Suppressor macrophage treated with lipopolysaccharide for 1 hour (primary cell): ENCODE results near the gene INKA1.
A peak's percentile ranks its signal among the peaks of the same experiment; 100 is the strongest.
"Not testable (repeated sequence)": the region's sequence is repeated elsewhere in the genome, so short reads cannot be mapped to it uniquely, and the experiment has no call there.

ENCODE experiments used
- DNase-seq, 3 donors: peaks; one replicate each; pipeline ENCODE4 v3.0.0-alpha.2; 2020 to 2022

The INKA1 gene

DNA sequence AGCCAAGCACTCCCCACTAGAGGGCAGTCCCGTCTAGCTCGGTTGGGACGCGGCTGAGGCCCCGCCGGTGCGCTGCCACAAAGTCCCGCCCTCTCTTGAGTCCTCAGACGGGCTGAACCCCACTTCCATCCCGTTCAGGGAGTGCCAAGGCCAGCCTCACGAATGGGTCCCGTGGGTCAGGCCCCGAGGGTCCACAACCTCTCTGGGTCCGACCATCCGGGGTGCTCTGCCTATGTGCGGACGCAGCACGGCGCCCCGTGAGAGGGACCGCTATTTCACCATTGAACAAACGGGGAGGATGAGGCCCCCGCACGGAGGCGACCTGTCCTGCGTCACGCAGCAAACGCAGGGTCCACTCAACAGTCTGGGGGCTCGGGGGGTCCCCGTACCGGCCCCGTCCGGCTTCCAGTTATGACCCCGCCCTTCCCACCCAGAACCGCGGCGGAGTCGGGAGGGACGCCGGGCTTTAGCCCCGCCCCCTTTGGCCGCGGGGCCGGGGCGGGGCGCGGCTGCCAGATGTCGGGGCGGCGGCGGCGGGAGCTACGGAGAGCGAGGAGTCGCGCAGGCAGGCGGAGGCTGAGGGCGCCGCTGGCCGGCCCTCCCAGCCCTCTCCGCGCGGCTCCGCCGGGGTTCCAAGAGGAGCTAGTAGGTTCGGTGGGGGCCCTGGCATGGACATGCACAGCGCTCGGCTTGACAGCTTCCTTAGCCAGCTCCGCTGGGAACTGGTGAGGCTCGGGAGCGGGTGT, at the start of gene INKA1:
Gene INKA1 (plus strand): TSS at position 543 of the 746 bp plus-strand sequence. CDS start 132 bp downstream, at position 675.
- DNase-seq, result peak; percentile 88 to 96 (median 95)

DNA sequence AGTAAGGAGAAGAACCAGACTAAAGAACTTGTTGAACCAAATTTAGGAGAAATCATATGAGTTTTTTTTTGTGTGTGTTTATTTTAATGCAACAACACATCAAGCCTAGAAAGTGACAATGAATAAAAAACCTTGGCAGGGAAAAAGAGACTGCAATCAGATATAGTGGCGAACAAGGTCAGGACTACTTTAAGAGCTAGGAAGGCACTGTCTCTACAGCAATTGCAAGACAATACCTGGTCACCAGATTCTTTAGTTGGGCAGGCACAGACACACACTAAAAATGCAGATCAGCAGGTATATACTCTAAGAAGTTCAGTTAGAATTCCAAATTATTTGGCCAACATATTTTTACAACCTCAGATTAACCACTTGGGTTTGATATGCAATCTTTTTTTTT, 48.5 kb upstream of the INKA1 start:
- DNase-seq, result no peak

DNA sequence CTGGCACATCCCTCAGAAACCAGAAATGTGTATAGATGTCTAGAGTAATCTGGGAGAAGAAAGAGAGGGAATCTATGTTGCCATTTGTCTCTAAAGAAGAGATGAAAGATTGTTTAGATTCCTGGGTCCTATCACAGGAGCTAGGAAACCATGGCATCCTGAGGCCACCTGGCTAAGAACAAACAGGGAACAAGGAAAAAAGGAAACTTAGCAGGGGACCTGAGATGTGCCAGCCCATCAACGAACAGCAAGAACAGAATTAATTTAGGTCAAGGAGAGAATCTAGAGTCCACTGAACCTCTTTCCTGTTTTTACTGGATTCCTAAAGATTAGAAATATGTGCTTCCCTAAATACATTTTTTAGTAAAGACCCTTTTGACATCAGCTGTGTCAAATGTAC, 47.0 kb upstream of the INKA1 start:
- no peak for DNase-seq

DNA sequence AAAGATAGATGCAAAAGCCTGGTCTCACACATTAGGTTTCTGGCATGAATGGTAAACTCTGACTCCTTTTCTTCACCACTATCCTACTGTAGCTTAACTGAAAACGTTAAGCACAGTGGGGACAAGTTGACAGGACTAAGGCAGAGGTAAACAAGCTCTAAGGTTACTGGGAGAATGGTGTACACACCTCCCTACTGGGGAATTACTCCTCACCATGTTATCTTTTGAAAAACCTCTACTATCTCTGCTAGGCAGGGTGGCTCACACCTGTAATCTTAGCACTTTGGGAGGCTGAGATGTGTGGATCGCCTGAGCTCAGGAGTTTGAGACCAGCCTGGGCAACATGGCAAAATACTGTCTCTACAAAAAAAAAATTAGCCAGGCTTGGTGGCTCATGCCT, 45.9 kb upstream of the INKA1 start:
- DNase-seq, result no peak

DNA sequence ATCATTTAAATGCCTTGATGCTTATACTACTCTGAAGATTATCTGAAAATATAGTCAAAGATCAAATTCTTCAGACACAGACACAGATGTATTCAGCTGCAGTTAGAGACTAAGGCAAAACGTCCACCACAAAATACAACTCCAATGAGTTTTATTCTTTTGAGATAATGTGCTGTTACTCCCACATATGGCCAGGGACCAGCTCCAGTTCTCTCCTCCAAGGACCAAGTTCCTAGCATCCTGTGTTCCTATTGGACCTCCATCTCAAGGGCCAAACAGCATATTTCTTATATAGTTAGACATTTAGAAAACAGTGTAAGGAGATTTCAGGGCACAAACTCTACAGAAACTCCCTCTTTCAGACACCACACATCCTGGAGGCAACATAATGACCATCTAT, 43.8 kb upstream of the INKA1 start:
- no peak for DNase-seq

DNA sequence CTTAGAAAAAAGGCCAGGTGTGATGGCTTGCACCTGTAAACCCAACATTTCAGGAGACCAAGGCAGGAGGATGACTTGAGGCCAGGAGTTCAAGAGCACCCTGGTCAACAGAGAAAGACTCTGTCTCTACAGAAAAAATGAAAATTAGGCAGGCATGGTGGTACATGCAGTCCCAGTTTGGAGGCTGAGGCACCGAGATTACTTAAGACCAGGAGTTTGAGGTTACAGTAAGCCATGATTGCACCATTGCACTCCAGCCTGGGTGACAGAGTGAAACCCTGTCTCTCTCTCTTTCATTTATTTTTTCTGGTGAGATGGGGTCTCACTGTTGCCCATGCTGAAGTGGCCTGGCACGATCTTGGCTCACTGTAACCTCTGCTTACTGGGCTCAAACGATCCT, 41.4 kb upstream of the INKA1 start:
- no peak for DNase-seq

DNA sequence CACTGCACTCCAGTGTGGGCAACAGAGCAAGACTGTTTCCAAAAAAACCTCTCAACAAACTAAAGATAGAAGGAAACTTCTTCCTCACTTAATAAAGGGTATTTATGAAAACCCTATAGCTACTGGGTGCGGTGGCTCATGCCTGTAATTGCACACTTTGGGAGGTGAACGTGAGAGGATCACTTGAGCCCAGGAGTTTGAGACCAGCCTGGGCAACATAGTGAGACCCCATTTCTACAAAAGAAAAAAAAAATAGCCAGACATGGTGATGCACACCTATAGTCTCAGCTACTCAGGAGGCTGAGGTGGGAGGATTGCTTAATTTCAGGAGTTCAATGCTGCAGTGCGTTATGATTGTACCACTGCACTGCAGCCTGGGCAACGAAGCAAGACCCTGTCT, 39.1 kb upstream of the INKA1 start:
- no peak for DNase-seq

DNA sequence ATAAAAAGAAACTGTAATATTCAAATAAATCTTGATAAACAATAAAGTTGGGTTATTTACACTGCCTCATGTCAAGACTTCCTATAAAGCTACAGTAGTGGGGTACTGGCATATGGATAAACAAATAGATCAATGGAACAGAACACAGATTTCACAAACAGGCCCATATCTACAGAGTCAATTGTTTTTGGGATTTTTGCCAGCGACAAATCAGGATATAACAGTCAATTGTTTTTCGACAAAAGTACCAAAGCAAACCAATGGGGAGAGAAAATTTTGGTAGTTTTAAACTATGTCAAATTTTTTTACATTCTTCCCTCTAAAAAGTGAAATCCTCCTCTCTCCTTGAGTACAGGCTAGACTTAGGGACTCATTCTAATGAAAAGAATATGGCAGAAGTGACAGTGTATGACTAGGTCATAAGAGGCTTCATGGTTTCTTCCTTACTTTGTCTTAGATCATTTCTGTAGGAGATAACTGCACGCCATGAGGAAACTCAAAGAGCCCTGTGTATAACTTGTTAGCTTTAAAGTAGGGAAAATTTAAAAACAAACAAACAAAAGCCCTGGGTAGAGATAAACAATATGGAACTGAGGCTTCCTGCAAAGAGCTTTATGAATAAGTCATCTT, 33.7 kb upstream of the INKA1 start:
- DNase-seq, result peak in 1 of 3 donors; percentile 16

DNA sequence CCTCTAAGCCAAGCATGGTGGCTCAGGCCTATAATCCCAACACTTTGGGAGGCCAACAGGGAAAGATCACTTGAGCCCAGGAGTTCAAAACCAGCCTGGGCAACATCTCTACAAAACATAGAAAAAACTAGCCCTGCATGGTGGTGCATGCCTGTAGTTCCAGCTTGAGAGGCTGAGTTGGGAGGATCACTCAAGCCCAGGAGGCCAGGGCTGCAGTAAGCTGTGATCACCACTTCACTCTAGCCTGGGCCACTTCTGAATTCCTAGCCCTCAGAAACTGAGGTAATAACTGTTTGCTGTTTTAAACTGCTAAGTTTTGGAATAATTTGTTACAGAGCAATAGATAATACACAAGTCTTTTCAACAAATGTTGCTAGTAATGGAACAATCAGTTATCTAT, 33.1 kb upstream of the INKA1 start:
- no peak for DNase-seq

DNA sequence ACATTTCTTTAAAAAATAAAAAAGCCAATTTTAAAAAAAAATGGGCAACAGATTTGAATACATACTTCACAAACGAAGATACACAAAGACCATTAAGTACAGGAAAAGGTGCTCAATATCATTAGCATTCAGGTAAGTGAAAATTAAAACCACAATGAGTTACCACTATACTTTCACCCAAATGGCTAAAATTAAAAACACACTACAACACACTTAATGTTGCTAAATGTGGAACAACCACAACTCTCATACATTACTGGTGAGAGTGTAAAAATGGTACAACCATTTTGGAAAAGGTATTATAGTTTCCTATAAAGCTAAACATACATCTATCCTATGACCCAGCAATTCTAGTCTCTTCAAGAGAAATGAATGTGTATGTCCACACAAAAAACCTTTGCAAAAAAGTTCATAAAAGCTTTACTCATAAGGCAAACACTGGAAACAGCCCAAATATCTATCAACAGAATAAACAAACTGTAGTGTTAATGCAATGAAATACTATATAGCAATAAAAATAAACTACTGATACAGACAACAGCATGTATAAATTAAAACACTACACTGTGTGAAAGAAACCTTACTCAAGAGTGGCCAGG, 31.6 kb upstream of the INKA1 start:
- DNase-seq, result no peak

DNA sequence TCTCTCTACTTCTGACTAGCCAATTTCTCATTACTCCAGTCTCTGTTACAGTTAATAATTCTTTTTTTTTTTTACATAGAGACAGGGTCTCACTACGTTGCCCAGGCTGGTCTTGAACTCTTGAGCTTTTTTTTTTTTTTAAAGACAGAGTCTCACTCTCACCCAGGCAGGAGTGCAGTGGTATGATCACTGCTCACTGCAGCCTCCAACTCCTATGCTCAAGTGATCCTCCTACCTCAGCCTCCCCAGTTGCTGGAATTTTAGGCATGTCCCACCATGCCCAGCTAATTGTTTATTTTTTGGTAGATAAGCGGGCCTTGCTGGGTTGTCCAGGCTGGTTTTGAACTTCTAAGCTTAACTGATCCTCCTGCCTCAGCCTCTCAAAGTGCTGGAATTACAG, 30.4 kb upstream of the INKA1 start:
- DNase-seq, result no peak

DNA sequence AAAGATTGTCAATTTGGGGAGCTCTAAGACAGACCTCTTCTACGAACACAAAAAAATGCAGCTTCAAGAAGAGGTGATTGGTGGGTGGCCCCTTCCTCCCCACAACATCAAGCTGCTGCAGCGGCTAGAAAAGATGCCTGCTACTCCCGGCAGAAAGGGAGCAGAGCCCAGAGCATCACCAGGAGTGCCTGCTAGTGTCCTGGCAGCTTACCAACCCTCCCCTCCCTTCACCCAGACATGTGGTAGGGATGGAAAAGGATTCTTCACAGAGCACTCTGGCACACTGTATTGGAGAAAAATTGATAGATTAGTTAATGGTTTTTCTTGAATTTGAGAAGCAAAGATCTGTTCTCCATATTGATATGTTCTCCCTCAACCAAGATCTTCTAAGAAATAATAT, 27.5 kb upstream of the INKA1 start:
- DNase-seq, result no peak

DNA sequence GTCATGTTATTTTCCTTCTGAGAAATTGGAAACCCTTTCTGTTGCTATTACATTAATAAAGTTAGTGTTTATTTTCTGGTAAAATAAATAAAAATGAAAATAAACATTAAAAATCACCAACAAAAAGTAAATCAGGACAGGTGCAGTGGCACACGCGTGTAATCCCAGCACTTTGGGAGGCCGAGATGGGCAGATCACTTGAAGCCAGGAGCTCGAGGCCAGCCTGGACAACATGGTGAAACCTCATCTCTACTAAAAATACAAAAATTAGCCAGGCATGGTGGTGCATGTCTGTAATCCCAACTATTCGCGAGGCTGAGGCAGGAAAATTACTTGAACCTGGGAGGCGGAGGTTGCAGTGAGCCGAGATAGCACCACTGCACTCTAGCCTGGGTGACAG, 27.0 kb upstream of the INKA1 start:
- not testable (repeated sequence) for DNase-seq

DNA sequence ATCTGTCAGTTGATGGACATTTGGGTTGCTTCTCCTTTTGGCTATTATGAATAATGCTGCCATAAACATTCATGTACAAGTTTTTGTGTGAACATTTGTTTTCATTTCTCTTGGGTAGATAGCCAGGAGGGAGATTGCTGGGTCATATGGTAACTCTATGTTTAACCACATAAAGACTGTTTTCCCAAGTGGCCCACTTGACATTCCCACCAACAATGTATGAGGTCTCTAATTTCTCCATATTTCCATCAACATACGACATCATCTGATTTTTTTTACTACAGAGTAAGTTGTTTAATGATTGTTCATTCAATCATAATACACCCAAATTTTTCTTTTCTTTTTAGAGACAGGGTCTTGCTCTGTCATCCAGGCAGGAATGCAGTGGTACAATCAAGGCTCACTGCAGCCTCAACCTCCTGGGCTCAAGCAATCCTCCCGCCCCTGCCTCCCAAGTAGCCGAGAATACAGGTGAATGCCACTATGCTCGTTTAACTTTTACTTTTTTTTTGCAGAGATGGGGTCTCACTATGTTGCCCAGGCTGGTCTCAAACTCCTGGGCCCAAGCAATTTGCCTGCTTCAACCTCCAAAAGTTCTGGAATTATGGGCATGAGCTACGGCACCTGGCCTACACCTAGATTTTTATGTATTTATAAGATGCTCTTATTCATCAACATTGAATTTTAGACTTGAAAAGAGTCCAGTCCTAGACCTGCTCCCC, 23.5 kb upstream of the INKA1 start:
- no peak for DNase-seq

DNA sequence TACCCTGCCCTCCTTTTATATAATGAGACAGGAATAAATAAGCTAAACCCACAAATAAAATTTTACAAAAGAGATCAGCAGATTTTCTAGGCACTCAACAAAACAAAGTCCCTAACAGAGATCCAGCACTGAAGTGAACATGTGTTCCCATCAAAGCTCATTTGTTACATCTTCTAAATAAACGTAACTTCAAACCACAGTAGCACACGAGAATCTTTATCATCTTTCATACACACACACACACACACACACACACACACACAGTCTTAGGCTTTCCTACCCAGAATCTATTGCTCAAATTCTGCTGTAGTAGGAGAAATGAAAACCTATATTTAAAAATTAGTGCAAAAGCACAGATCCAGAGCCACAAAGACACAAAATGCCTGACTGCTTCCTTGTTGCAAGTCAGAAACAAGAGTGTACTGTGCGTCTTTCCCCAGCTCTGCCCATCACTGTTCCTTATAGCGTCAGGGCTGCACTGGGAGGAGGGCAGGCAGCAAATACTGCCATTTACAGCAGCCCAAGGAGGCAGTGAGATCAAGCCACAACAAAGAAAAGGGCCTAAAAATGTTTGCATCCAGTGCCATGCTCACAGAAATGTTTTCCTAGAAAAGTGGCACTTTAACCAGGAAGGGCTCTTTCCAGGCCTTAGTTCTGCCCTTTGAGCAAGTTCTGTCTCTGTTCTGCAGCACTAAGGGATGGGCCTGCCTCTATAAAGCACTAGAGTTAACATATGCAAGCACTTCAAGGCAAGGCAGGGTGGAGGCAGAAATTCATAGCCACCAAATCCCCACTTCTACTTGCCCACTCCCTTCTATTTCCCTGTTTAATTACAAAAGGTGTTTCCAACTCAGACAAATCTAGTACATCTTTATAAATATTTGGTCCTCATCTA, 22.7 kb upstream of the INKA1 start:
- DNase-seq, result no peak

DNA sequence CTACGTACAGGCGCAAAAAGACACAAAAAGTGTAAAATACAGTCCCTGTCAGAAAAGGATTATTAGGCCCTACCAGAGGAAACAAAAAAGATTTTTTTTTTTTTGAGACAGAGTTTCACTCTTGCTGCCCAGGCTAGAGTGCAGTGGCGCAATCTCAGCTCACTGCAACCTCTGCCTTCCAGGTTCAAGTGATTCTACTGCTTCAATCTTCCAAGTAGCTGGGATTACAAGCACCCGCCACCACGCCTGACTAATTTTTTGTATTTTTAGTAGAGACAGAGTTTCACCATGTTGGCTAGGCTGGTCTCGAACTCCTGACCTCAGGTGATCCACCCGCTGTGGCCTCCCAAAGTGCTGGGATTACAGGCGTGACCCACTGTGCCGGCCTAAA, 22.1 kb upstream of the INKA1 start:
- DNase-seq, result not testable (repeated sequence)

DNA sequence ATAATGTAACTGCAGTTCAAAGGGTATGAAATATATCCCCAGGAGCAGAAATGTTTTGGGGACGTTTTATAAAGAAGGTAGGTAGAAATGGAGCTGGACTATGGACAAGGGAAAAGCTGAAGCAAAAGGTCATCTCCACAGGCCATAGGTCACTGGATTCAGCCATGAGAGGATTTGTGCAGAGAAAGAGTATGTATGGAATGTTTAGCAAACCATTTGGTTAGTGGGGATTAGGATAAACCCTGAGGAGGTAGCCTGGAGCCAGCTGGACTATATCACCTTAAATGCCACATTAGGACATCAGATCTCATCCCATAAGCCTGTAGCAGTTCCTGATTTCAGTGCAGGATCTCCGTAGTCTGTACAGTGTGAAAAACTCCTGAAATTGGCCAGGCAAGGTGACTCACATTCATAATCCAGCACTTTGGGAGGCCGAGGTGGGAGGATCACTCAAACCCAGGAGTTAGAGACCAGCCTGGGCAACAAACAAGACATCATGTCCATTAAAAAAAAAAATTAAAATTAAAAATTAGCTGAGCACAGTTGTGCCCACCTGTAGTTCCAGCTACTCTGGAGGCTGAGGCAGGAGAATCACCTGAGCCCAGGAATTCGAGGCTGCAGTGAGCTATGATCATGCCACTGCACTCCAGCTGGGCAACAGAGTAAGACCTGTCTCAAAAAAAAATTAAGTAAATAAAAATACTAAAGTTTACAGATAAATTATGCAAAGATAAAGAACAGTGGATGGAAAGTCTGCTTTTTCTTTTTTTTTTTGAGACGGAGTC, 21.5 kb upstream of the INKA1 start:
- DNase-seq, result no peak

DNA sequence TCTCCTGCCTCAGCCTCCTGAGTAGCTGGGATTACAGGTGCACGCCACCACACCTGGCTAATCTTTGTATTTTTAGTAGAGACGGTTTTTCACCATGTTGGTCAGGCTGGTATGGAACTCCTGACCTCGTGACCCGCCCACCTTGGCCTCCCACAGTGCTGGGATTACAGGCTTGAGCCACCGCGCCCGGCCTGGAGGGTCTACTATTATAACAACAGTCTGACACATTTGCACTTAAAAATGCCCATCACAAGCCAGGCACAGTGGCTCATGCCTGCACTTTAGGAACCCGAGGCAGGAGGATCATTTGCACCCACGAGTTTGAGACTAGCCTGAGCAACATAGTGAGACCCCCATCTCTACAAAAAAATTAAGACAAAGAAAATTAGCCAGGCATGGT, 20.8 kb upstream of the INKA1 start:
- not testable (repeated sequence) for DNase-seq

DNA sequence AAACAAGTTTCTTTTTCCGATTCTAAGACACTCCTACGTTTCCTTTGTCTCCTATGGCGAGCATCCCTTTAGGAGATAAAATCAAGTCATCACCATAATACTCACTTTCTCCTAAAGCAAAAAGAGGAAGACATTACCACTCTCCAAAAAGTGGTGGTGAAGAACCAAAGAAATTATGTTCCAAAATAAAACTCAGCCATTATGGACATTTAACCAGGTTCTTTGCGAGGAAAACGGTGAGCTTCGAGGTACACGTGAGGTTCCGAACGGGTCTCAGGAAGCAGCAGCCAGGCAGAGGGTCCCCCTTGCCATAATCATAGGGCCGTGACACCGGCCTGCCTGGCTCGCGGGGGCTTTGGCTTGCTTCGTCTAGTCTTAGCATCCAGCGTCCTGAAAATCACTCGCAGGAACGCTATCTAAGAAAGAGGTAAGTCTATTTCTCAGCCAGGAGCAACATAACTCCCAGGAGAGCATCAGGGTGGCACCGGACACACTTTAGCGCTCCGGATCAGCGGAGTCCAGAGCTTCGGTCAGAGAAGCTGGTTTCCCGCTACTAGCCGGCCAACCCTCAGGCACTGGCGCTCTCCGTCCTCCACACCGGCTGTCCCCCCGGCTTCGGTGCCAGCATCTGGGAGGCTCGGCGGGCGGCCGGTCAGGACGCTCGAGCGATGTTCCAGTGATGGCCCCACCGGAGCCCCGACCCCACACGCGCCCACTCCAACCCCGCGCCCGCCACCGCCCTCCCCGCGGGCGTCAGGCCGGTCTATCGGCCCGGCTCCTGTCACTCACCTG, 17.3 kb upstream of the INKA1 start:
- DNase-seq, result peak; percentile 34 to 52 (median 51)

DNA sequence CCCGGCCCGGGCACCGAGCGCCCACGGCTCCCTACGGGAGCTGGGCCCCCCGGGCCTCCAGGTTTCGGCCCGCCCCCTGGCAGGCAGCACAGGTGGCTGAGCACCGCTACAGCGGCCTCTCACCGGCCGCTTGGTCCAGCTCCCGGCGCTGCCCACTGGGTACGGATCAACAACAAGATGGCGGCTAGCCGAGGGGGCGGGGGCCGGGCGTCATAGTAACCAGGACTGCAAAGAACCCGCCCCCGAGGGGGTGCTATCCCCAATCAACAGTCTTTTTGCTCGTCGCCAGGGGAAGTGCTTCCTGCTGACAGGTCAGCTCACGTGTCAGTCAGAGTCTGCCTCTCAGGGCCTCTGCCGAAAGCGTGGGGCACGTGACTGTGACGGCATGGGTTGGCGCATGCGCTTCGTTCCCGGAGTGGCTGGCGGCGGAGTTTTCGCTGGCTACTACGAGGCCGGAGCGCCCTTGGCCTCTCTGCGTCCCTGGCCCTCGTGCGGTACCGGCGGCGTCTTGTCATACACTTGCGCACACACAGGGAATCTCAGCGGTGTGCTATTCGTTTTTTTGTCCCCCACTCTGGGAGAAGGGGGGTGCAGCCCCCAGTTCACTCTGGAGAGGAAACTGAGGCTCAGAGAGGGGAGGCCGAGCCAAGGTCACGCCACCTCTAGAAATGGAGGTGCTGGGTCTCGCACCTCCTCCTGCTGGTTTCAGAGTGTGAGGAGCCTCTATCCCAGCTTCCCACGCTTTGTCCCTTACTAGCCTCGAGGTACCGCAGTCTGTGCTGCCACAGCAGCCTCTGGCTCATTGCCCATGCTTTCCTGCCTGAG, 16.5 kb upstream of the INKA1 start, which contains the start of gene IP6K1:
Gene IP6K1 (minus strand): TSS at position 186 of the 825 bp plus-strand sequence. CDS start 38,502 bp downstream, outside the sequence.
- DNase-seq, result peak; percentile 99 to 100 (median 100)
